CD4-positive, alpha-beta T cell (primary cell): ENCODE results near the gene CYP26B1. TPM values are rescaled to one million over a fixed set of nuclear protein-coding genes. Genes with fewer than 3 reads are reported as not detected.

Source experiments
- ATAC-seq: fragments of 200-7000 bp; cut with Tn5 transposase; one replicate; pipeline ENCODE4 v1.10.0; 2022; ENCODE audit warnings: mild to moderate bottlenecking; ENCODE audit not compliant: poor library complexity
- CTCF ChIA-PET: fragments of 350-600 bp; sonication (Branson Sonifier 250); formaldehyde crosslinking; loops from one replicate; lab custom pipeline; 2021; ENCODE audit warnings: antibody characterized with exemption, inconsistent platforms; lab: Charles Lee
- POLR2A ChIA-PET: fragments of 350-600 bp; sonication (Branson Sonifier 250); formaldehyde crosslinking; loops from one replicate; lab custom pipeline; 2021; ENCODE audit warnings: antibody characterized with exemption, inconsistent platforms; lab: Charles Lee
- DNase-seq, 14 experiments: peaks; one replicate each; pipeline ENCODE4 v3.0.0-alpha.2; 2013 to 2020; ENCODE audit warnings: mixed read lengths in 2 of 14
- H3K27ac ChIP-seq, 2 donors: one replicate each; pipeline versions ENCODE4 v1.5.1 to v1.7.0; 2013; ENCODE audit warnings: low read length in 2 of 2, low read depth in 1 of 2, mild to moderate bottlenecking in 1 of 2
- H3K27me3 ChIP-seq, 2 experiments: 1 replicate in 1 of 2; 2 replicates in 1 of 2; pipeline versions ENCODE4 v1.6.1 to v1.7.0; 2013; ENCODE audit warnings: low read length in 2 of 2, control low read depth in 1 of 2, mild to moderate bottlenecking in 1 of 2, moderate library complexity in 1 of 2; ENCODE audit not compliant: insufficient read depth in 2 of 2, control insufficient read depth in 1 of 2
- H3K36me3 ChIP-seq: one replicate; pipeline ENCODE4 v1.6.1; 2013; ENCODE audit warnings: low read length, control low read depth; ENCODE audit not compliant: insufficient read depth
- H3K4me1 ChIP-seq: one replicate; pipeline ENCODE4 v1.6.1; 2013; ENCODE audit warnings: low read length, control low read depth; ENCODE audit not compliant: insufficient read depth
- H3K4me3 ChIP-seq: one replicate; pipeline ENCODE4 v1.5.1; 2013; ENCODE audit warnings: mild to moderate bottlenecking, low read length, moderate library complexity
- H3K9me3 ChIP-seq, 2 experiments: 1 replicate in 1 of 2; 2 replicates in 1 of 2; pipeline versions ENCODE4 v1.6.1 to v1.7.0; 2013; ENCODE audit warnings: low read length in 2 of 2, mild to moderate bottlenecking in 2 of 2, control low read depth in 1 of 2, moderate library complexity in 1 of 2; ENCODE audit not compliant: control insufficient read depth in 1 of 2, insufficient read depth in 1 of 2
- H3K27ac Mint-ChIP-seq: one replicate; pipeline ENCODE4 v1.8.0; 2020; ENCODE audit warnings: mixed read lengths
- H3K27me3 Mint-ChIP-seq: one replicate; pipeline ENCODE4 v1.8.0; 2021; ENCODE audit warnings: mixed read lengths
- H3K36me3 Mint-ChIP-seq: one replicate; pipeline ENCODE4 v1.8.0; 2021; ENCODE audit warnings: low read depth, mixed read lengths
- H3K4me1 Mint-ChIP-seq: one replicate; pipeline ENCODE4 v1.8.0; 2021; ENCODE audit warnings: low read depth, mixed read lengths
- H3K4me3 Mint-ChIP-seq: one replicate; pipeline ENCODE4 v1.8.0; 2020; ENCODE audit warnings: mild to moderate bottlenecking, mixed read lengths
- H3K9me3 Mint-ChIP-seq: one replicate; pipeline ENCODE4 v1.8.0; 2020; ENCODE audit warnings: mixed read lengths
- CTCF ChIP-seq: fragments of 200-600 bp; IDR thresholded peaks from one replicate; pipeline ENCODE4 v1.8.0; 2022; ENCODE audit warnings: antibody characterized with exemption, mild to moderate bottlenecking
- intact Hi-C, 2 experiments: fragments of 100-400 bp; cut with DNase I in 1 of 2; cut with micrococcal nuclease in 1 of 2; formaldehyde crosslinking; loops; one replicate each; pipeline versions ENCODE4 v1.15.1 to v1.9.0; 2023 to 2025; cut with DNase I, micrococcal nuclease
- total RNA-seq, 174 experiments: library from RNA in 2 of 174; stranded (reverse) in 2 of 174; gene quantifications; one replicate each; pipeline ENCODE4 v1.2.3 and lab custom pipeline; 2021 to 2026

CYP26B1 gene
- total RNA-seq, 2 experiments from 2014 or later = 0.05 TPM; not detected in 1

DNA sequence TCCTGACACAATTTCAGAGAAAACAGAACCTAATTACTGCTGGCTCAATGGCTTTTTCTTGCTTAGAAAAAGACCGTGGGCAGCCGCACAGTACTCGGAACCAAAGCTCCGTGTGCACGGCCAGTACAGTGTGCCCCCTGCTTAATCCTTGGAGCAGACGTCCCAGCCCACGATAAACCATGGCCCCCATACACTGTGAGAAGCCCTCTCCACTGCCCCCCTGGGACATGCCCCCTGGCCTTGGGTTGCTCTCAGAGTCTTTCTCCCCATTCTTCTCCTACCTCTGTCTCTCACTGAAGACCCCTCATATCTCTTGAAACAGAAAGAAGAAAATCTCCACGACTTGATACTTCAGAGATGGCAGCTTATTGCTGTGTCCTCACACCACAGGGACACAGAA lies 44.0 kb downstream of the CYP26B1 start:
- Mint-ChIP-seq H3K27me3 (peaks cover 31% of the 10 kb centered on the region), H3K27ac (no peak overlapping the region), H3K4me1 (no peaks in the 10 kb centered on the region), H3K9me3 (no peaks in the 10 kb centered on the region), H3K4me3 (no peak overlapping the region), H3K36me3 (no peaks in the 10 kb centered on the region)
- H3K36me3 ChIP-seq = no peaks in the 10 kb centered on the region
- no peak for DNase-seq
- ChIA-PET POLR2A (no interaction called here), CTCF (no interaction called here)
- intact Hi-C loops = no loop called here
- H3K4me3 ChIP-seq = no peak overlapping the region
- H3K27me3 ChIP-seq = no peaks in the 10 kb centered on the region
- no peak for ATAC-seq
- no peak overlapping the region for H3K27ac ChIP-seq
- no peak for TF ChIP-seq CTCF
- no peaks in the 10 kb centered on the region for H3K4me1 ChIP-seq
- peaks cover 0 to 7% of the 10 kb centered on the region in 2 experiments for H3K9me3 ChIP-seq

- no peak overlapping the region for H3K27ac ChIP-seq
- Mint-ChIP-seq H3K36me3 (no peaks in the 10 kb centered on the region), H3K4me1 (no peaks in the 10 kb centered on the region), H3K9me3 (no peaks in the 10 kb centered on the region), H3K27me3 (peaks cover 29% of the 10 kb centered on the region), H3K27ac (no peak overlapping the region), H3K4me3 (no peak overlapping the region)
- DNase-seq (no peak), ATAC-seq (no peak)
- no peak for TF ChIP-seq CTCF
- ChIA-PET CTCF (interaction anchor here (1.3 kb wide), 1 partner anchor 12 kb away, joined by 3 read pairs; no protein-coding TSS in a partner anchor), POLR2A (no interaction called here)
- H3K9me3 ChIP-seq = peaks cover 0 to 7% of the 10 kb centered on the region in 2 experiments
- no peaks in the 10 kb centered on the region for H3K4me1 ChIP-seq
- no peak overlapping the region for H3K4me3 ChIP-seq
- no peaks in the 10 kb centered on the region for H3K36me3 ChIP-seq
- intact Hi-C loops = no loop called here
- H3K27me3 ChIP-seq = no peaks in the 10 kb centered on the region
Observed at GRCh38 chr2:72103161-72103560, 44.5 kb downstream of the CYP26B1 start.

DNA sequence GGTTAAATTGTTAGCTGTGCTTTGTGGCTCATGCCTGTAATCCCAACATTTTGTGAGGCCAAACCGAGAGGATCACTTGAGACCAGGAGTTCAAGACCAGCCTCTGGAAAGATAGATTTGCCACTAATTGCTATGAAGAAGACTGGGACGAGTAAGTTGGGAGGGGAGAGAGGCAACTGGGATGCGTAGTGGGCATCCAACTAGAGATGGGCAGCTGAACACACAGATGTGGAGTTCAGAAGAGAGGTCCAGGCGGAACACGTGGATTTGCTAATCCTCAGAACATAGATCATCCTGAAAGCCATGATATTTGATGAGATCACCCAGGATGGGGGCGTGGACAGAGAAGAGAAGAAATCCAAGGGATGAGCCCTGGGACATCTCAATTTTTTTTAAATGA lies 48.7 kb downstream of the CYP26B1 start:
- no peaks in the 10 kb centered on the region for H3K4me1 ChIP-seq
- H3K27me3 Mint-ChIP-seq = peaks cover 14% of the 10 kb centered on the region
- CTCF ChIA-PET = no interaction called here
- no peak for TF ChIP-seq CTCF
- intact Hi-C loops = no loop called here
- no peak overlapping the region for H3K4me3 ChIP-seq
- H3K9me3 ChIP-seq = no peaks in the 10 kb centered on the region
- POLR2A ChIA-PET = no interaction called here
- H3K9me3 Mint-ChIP-seq = no peaks in the 10 kb centered on the region
- no peaks in the 10 kb centered on the region for H3K36me3 ChIP-seq
- no peaks in the 10 kb centered on the region for H3K4me1 Mint-ChIP-seq
- no peak overlapping the region for H3K27ac Mint-ChIP-seq
- H3K27ac ChIP-seq = no peak overlapping the region
- ATAC-seq (no peak), DNase-seq (no peak)
- no peaks in the 10 kb centered on the region for H3K27me3 ChIP-seq
- no peaks in the 10 kb centered on the region for H3K36me3 Mint-ChIP-seq
- H3K4me3 Mint-ChIP-seq = no peak overlapping the region
